GM12891 (cell line): ENCODE measurements around the gene SYNE2.

Experiments used
- POLR2A ChIP-seq: IDR thresholded peaks from 2 replicates; pipeline ENCODE4 v1.6.1; 2011; ENCODE audit warnings: low read depth, low read length, control low read depth
- POLR2AphosphoS5 ChIP-seq: IDR thresholded peaks from 2 replicates; pipeline ENCODE4 v1.6.1; 2011; ENCODE audit warnings: low read depth, low read length, control low read depth

DNA sequence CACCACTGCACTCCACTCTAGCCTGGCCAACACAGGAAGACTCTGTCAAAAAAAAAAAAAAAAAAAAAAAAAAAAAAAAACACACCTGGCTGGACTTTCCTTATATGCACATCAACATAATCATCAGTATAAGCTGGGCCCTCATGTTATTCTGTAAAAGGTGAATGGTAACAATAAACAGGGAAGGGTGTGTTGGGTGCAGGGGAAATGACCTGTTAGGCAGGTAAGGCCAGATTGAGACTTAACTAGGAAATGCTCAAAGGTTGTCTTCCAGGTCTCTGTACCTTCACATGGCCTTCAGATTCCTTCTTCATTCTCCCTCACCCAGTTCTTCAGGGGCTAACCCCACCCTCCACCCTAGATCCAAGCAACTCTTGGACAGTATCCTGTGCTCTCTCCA is 393.9 kb downstream of the SYNE2 start:
- TF ChIP-seq POLR2AphosphoS5, result no peak
- no peak for TF ChIP-seq POLR2A
